AG09309 (cell line): ENCODE measurements around the gene TMEM205.
A peak's percentile ranks its signal among the peaks of the same experiment; 100 is the strongest.
"Not testable (repeated sequence)": the region's sequence is repeated elsewhere in the genome, so short reads cannot be mapped to it uniquely, and the experiment has no call there.

Source experiments
- DNase-seq: peaks from one replicate; pipeline ENCODE4 v3.0.0-alpha.2; 2010; ENCODE audit warnings: low read depth
- H3K4me3 ChIP-seq: 2 replicates; pipeline ENCODE4 v1.5.1; 2011; ENCODE audit warnings: mild to moderate bottlenecking, low read depth, low read length, moderate library complexity; ENCODE audit not compliant: control insufficient read depth
- TF ChIP-seq, protein P1 (sequence below): IDR thresholded peaks from 2 replicates; pipeline ENCODE4 v1.5.1; 2011; ENCODE audit warnings: mild to moderate bottlenecking, low read depth, low read length, inconsistent platforms; ENCODE audit not compliant: insufficient read depth, control insufficient read depth; ENCODE audit errors: missing control alignments

TMEM205 gene

DNA sequence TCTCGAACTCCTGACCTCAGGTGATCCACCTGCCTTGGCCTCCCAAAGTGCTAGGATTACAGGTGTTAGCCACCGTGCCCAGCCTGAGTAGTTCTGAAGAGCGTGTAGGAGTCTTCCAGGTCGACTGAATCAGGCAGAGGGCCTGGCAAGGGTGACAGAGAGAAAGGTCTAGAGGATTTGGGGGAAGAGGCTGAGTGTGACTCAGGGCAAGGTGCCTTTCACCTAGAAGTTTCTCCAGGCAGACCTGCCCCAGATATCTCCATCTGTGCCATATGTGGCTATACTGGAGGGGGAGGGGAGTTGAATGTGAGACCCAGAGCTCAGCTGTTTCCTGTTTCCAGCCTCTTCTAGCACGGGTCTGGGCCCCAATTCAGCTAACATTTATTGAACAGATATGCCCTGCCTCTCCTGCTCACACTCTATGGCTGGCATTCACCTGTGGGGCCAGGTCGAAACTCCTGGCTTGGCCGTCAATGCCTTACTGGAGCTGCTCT lies 1.5 kb upstream of the TMEM205 start:
- H3K4me3 ChIP-seq, result no peak overlapping the region
- TF ChIP-seq, protein P1, sequence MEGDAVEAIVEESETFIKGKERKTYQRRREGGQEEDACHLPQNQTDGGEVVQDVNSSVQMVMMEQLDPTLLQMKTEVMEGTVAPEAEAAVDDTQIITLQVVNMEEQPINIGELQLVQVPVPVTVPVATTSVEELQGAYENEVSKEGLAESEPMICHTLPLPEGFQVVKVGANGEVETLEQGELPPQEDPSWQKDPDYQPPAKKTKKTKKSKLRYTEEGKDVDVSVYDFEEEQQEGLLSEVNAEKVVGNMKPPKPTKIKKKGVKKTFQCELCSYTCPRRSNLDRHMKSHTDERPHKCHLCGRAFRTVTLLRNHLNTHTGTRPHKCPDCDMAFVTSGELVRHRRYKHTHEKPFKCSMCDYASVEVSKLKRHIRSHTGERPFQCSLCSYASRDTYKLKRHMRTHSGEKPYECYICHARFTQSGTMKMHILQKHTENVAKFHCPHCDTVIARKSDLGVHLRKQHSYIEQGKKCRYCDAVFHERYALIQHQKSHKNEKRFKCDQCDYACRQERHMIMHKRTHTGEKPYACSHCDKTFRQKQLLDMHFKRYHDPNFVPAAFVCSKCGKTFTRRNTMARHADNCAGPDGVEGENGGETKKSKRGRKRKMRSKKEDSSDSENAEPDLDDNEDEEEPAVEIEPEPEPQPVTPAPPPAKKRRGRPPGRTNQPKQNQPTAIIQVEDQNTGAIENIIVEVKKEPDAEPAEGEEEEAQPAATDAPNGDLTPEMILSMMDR, result no peak
- DNase-seq, result no peak

DNA sequence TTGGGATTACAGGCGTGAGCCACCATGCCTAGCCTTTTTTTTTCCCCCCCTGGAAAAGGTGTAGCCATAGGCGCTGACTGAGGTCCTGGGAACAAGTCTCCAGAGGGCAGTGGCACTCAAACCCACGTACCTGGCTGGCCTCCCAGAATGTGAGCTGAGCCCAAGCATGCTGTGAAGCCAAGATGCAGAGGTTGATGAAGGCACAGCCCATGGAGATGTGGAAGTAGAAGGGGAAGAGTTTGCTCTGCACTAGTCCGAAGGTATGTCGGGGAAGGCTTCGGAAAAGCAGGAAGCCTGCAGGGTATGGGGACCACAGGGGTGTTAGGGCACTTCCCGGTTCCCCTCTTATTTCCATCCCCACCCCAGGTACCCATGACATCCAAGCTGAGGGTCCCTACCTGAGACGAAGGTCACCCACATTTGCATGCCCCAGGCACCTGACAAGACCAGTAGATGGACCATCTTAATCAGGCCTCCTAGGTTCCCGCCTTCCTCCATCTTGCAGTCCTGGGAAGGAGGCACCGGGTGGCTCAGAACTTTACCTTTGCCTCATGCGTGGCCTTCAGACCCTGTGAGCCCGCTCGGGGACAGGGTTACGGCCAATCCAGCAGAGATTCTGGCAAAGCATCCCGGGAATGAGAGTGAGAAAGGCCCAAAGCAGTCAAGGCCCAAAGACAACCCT lies 805 bp downstream of the TMEM205 start:
- H3K4me3 ChIP-seq, result peak overlapping the region; percentile 63
- no peak for DNase-seq
- TF ChIP-seq, protein P1, result no peak

DNA sequence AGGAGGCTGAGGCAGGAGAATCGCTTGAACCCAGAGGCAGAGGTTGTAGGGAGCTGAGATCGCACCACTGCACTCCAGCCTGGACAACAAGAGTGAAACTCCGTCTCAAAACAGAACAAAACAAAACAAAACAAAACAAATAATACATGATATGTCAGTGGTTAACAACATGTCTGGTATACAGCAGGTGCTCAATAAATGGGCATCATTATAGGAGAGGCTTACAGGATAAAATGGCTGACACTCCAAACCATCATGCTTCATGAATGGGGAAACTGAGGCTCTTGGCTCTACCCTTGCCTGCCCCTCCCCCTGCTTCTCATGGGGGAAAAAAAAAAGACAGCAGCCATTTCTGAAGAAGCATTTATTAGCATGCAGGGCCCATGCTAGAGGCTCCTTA lies 3.6 kb downstream of the TMEM205 start:
- DNase-seq, result no peak
- TF ChIP-seq, protein P1, result no peak
- no peak overlapping the region for H3K4me3 ChIP-seq

DNA sequence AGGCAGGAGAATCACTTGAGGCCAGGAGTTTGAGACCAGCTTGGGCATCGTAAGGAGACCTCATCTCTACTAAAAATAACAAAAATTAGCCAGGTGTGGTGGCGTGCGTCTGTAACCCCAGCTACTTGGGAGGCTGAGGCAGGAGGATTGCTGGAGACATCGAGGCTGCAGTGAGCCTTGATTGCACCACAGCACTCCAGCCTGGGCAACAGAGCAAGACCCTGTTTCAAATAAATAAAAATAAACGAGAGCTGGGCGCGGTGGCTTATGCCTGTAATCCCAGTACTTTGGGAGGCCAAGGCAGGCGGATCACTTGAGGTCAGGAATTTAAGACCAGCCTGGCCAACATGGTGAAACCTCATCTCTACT lies 6.0 kb downstream of the TMEM205 start:
- H3K4me3 ChIP-seq, DNase-seq: not testable (repeated sequence)

DNA sequence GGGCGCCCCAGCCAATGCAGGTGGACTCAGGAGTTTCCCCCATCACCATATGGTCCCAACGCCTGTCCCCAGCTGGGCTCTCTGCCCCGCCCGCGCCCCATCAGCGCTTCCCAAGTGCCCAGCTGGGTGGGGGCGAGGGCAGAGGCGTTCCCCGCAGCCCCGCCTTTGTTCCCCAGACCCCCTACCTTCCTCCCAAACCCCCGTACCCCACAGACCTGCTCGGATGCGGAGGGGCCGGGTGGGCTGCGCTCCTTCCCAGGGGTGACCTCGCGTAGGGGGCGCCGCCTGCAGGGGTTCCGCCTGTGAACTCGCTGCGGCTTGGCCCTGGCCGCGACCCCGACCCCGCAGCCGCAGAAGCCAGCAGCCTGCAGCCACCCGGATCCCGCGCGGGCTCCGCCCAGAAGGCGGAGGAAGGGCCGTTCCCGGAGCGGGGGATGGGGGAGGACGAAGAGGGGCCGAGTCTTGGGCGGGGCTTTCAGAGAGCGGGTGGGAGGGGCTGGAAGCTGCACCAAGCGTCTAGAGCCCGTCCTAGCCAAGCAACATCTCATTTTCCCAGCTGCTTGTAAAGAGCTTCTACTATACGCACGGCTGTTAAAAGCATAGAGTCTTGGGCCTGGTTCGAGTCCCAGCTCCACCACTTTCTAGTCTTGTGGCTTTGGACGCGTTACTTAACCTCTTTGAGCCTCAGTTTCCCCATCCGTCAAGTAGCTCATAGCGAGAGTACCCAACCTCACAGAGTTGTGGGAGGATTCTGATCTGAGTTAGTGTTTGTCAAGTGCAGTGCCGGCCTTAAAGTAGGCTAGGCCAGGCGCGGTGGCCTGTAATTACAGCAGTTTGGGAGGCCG lies 6.6 kb downstream of the TMEM205 start, which contains the start of gene RAB3D:
Gene RAB3D, minus strand, starts transcription at position 404 of the 845 bp plus-strand sequence. CDS start 2,258 bp downstream, outside the sequence.
- DNase-seq, result peak; percentile 44
- TF ChIP-seq, protein P1, result no peak

DNA sequence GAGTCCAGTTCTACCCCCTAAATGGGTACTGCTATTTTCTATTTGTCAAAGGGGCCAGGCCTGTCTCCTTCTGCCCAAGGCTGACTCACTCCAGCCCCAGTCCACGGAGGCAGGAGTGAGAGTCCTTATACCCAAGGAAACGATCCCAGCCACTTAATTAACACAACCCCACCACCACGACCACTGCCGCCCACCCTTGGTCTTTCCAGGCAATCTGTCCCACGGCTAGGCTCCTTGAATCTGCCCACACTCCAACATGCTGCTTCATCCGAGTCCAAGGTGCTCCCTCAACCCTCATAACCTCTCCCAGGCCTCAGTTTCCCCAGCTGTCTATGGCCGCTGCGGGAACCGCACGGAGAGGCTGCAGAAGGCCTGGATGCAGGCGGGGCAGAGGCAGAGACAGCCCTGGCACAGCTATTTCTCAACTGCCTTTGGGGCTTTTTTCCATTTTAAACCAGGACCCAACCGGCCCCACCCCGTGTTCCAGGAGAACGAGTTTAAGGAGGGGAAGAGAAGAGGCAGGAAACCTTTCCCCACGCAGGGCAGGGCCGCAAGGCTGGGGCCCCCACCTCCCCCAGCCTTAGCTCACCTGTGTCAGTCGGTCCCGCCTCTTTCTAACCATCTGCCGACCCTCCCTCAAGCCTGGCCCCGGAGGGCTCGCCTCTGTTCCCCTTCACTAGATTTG lies 7.4 kb downstream of the TMEM205 start:
- no peak for DNase-seq
- TF ChIP-seq, protein P1, result no peak
- H3K4me3 ChIP-seq, result peak overlapping the region; percentile 63

More for the DNA sequence above, 6.6 kb downstream of the TMEM205 start, which contains the start of gene RAB3D:
- H3K4me3 ChIP-seq, result peak within 1 kb of the TSS; percentile 63
